Measurements from ENCODE around the gene RHOD. TPM values are rescaled to one million over a fixed set of nuclear protein-coding genes. Genes with fewer than 3 reads are reported as not detected.

RHOD gene
- total RNA-seq, 2 experiments from 2014 or later, result 0.35 TPM; not detected in 1

GRCh38 chr11:67055812-67056211 lies 835 bp upstream of the RHOD start:
- Mint-ChIP-seq H3K27ac (no peak overlapping the region), H3K27me3 (peaks cover 10% of the 10 kb centered on the region), H3K36me3 (ENCODE audit: low read depth) (no peaks in the 10 kb centered on the region), H3K9me3 (no peaks in the 10 kb centered on the region), H3K4me1 (peaks cover 12% of the 10 kb centered on the region), H3K4me3 (peak overlapping the region; percentile 59)
- DNase-seq, result no peak
- CTCF ChIA-PET, result interaction anchor here (1.3 to 1.7 kb wide), 4 partner anchors 9 to 326 kb away, joined by 3 to 4 read pairs (median 4); no protein-coding TSS in a partner anchor
- POLR2A ChIA-PET, result no interaction called here

- CTCF ChIA-PET, result no interaction called here
Measured at GRCh38 chr11:67057205-67057672, 592 bp downstream of the RHOD start.

GRCh38 chr11:67058506-67058905 lies 1.9 kb downstream of the RHOD start:
- Mint-ChIP-seq H3K27ac (no peak overlapping the region), H3K4me3 (no peak overlapping the region), H3K4me1 (peaks cover 12% of the 10 kb centered on the region), H3K9me3 (no peaks in the 10 kb centered on the region), H3K36me3 (ENCODE audit: low read depth) (no peaks in the 10 kb centered on the region), H3K27me3 (peaks cover 10% of the 10 kb centered on the region)
- POLR2A ChIA-PET, result no interaction called here
- no peak for DNase-seq
- CTCF ChIA-PET, result interaction anchor here (0.6 kb wide), 1 partner anchor 390 kb away, joined by 3 read pairs; no protein-coding TSS in a partner anchor

More at GRCh38 chr11:67057205-67057672, 592 bp downstream of the RHOD start:
- Mint-ChIP-seq H3K27ac (no peak overlapping the region), H3K4me3 (no peak overlapping the region), H3K27me3 (peaks cover 10% of the 10 kb centered on the region), H3K4me1 (peaks cover 12% of the 10 kb centered on the region), H3K36me3 (ENCODE audit: low read depth) (no peaks in the 10 kb centered on the region), H3K9me3 (no peaks in the 10 kb centered on the region)
- POLR2A ChIA-PET, result no interaction called here
- no peak for DNase-seq

- peaks cover 9% of the 10 kb centered on the region for H3K27me3 Mint-ChIP-seq
- no peak overlapping the region for H3K27ac Mint-ChIP-seq
- DNase-seq, result no peak
- no peak overlapping the region for H3K4me3 Mint-ChIP-seq
- CTCF ChIA-PET, result no interaction called here
- H3K4me1 Mint-ChIP-seq, result peaks cover 12% of the 10 kb centered on the region
- POLR2A ChIA-PET, result no interaction called here
- H3K9me3 Mint-ChIP-seq, result no peaks in the 10 kb centered on the region
- H3K36me3 Mint-ChIP-seq (ENCODE audit: low read depth), result no peaks in the 10 kb centered on the region
Measured at GRCh38 chr11:67059671-67060070, 3.0 kb downstream of the RHOD start.

GRCh38 chr11:67060111-67060522 lies 3.5 kb downstream of the RHOD start:
- no peak overlapping the region for H3K27ac Mint-ChIP-seq
- no peak for DNase-seq
- ChIA-PET CTCF (interaction anchor here (0.6 kb wide), 1 partner anchor 41 kb away, joined by 4 read pairs; no protein-coding TSS in a partner anchor), POLR2A (no interaction called here)
- H3K9me3 Mint-ChIP-seq, result no peaks in the 10 kb centered on the region
- peaks cover 12% of the 10 kb centered on the region for H3K4me1 Mint-ChIP-seq
- no peaks in the 10 kb centered on the region for H3K36me3 Mint-ChIP-seq (ENCODE audit: low read depth)
- peaks cover 9% of the 10 kb centered on the region for H3K27me3 Mint-ChIP-seq
- H3K4me3 Mint-ChIP-seq, result no peak overlapping the region

- Mint-ChIP-seq H3K9me3 (no peaks in the 10 kb centered on the region), H3K36me3 (ENCODE audit: low read depth) (no peaks in the 10 kb centered on the region), H3K27ac (no peak overlapping the region), H3K27me3 (no peaks in the 10 kb centered on the region), H3K4me3 (no peak overlapping the region), H3K4me1 (no peaks in the 10 kb centered on the region)
- DNase-seq, result no peak
- CTCF ChIA-PET, result interaction anchor here (0.7 to 1.4 kb wide), 2 partner anchors 9 to 228 kb away, joined by 3 to 4 read pairs; no protein-coding TSS in a partner anchor
- POLR2A ChIA-PET, result no interaction called here
Measured at GRCh38 chr11:67062526-67063373, 6.1 kb downstream of the RHOD start.

- CTCF ChIA-PET, result interaction anchor here (1.4 kb wide), 1 partner anchor 316 kb away, joined by 3 read pairs; no protein-coding TSS in a partner anchor
- Mint-ChIP-seq H3K27ac (no peak overlapping the region), H3K27me3 (peaks cover 5% of the 10 kb centered on the region), H3K9me3 (no peaks in the 10 kb centered on the region), H3K4me1 (no peaks in the 10 kb centered on the region), H3K4me3 (no peak overlapping the region), H3K36me3 (ENCODE audit: low read depth) (no peaks in the 10 kb centered on the region)
- no peak for DNase-seq
- POLR2A ChIA-PET, result no interaction called here
Measured at GRCh38 chr11:67066333-67066709, 9.7 kb downstream of the RHOD start.

- H3K4me3 Mint-ChIP-seq, result peak overlapping the region; percentile 36
- ChIA-PET CTCF (interaction anchor here (0.7 to 2.5 kb wide), 8 partner anchors 10 to 249 kb away, joined by 3 to 9 read pairs (median 3); partner anchors contain the start of gene KDM2A), POLR2A (no interaction called here)
- no peaks in the 10 kb centered on the region for H3K36me3 Mint-ChIP-seq (ENCODE audit: low read depth)
- H3K27ac Mint-ChIP-seq, result no peak overlapping the region
- DNase-seq, result peak; percentile 76
- peaks cover 5% of the 10 kb centered on the region for H3K4me1 Mint-ChIP-seq
- H3K27me3 Mint-ChIP-seq, result peaks cover 5% of the 10 kb centered on the region
- H3K9me3 Mint-ChIP-seq, result no peaks in the 10 kb centered on the region
Measured at GRCh38 chr11:67071420-67072284, 15.0 kb downstream of the RHOD start.

GRCh38 chr11:67072295-67072694 lies 15.6 kb downstream of the RHOD start:
- peaks cover 5% of the 10 kb centered on the region for H3K27me3 Mint-ChIP-seq
- H3K36me3 Mint-ChIP-seq (ENCODE audit: low read depth), result no peaks in the 10 kb centered on the region
- ChIA-PET POLR2A (interaction anchor here (0.7 kb wide), 1 partner anchor 47 kb away, joined by 4 read pairs; the partner anchor contains the start of gene KDM2A), CTCF (interaction anchor here (0.7 to 2.5 kb wide), 6 partner anchors 9 to 248 kb away, joined by 3 to 9 read pairs (median 3); partner anchors contain the start of gene KDM2A)
- no peaks in the 10 kb centered on the region for H3K9me3 Mint-ChIP-seq
- H3K27ac Mint-ChIP-seq, result no peak overlapping the region
- peaks cover 5% of the 10 kb centered on the region for H3K4me1 Mint-ChIP-seq
- no peak overlapping the region for H3K4me3 Mint-ChIP-seq
- DNase-seq, result no peak

- no peak overlapping the region for H3K27ac Mint-ChIP-seq
- no peaks in the 10 kb centered on the region for H3K36me3 Mint-ChIP-seq (ENCODE audit: low read depth)
- H3K4me1 Mint-ChIP-seq, result peaks cover 5% of the 10 kb centered on the region
- H3K9me3 Mint-ChIP-seq, result no peaks in the 10 kb centered on the region
- H3K4me3 Mint-ChIP-seq, result no peak overlapping the region
- POLR2A ChIA-PET, result no interaction called here
- H3K27me3 Mint-ChIP-seq, result peaks cover 5% of the 10 kb centered on the region
- no peak for DNase-seq
- CTCF ChIA-PET, result interaction anchor here (0.7 to 1.1 kb wide), 3 partner anchors 152 to 309 kb away, joined by 3 to 4 read pairs (median 3); no protein-coding TSS in a partner anchor
Measured at GRCh38 chr11:67073908-67074307, 17.3 kb downstream of the RHOD start.

- DNase-seq, result no peak
- ChIA-PET CTCF (interaction anchor here (0.5 to 0.9 kb wide), 3 partner anchors 249 to 514 kb away, joined by 3 to 5 read pairs (median 3); no protein-coding TSS in a partner anchor), POLR2A (no interaction called here)
- H3K27ac Mint-ChIP-seq, result no peak overlapping the region
- H3K36me3 Mint-ChIP-seq (ENCODE audit: low read depth), result no peaks in the 10 kb centered on the region
- no peak overlapping the region for H3K4me3 Mint-ChIP-seq
- H3K4me1 Mint-ChIP-seq, result peaks cover 5% of the 10 kb centered on the region
- no peaks in the 10 kb centered on the region for H3K9me3 Mint-ChIP-seq
- H3K27me3 Mint-ChIP-seq, result no peaks in the 10 kb centered on the region
Measured at GRCh38 chr11:67076202-67076601, 19.6 kb downstream of the RHOD start.

- CTCF ChIA-PET, result interaction anchor here (1.0 kb wide), 1 partner anchor 24 kb away, joined by 4 read pairs; no protein-coding TSS in a partner anchor
- H3K27ac Mint-ChIP-seq, result no peak overlapping the region
Measured at GRCh38 chr11:67079065-67079705, 22.5 kb downstream of the RHOD start.

More at GRCh38 chr11:67079065-67079705, 22.5 kb downstream of the RHOD start:
- no peak for DNase-seq
- POLR2A ChIA-PET, result interaction anchor here (0.6 kb wide), 1 partner anchor 12 kb away, joined by 3 read pairs; no protein-coding TSS in a partner anchor
- peaks cover 14% of the 10 kb centered on the region for H3K4me1 Mint-ChIP-seq
- no peaks in the 10 kb centered on the region for H3K36me3 Mint-ChIP-seq (ENCODE audit: low read depth)
- H3K27me3 Mint-ChIP-seq, result peaks cover 3% of the 10 kb centered on the region
- no peak overlapping the region for H3K4me3 Mint-ChIP-seq
- no peaks in the 10 kb centered on the region for H3K9me3 Mint-ChIP-seq
